ENCODE measurements around the gene SEMA6B. TPM values are rescaled to one million over a fixed set of nuclear protein-coding genes. Genes with fewer than 3 reads are reported as not detected.

Gene SEMA6B
- 6.5 to 6.9 TPM (median 6.8 TPM) in 3 replicates for total RNA-seq

GRCh38 chr19:4559569-4559968 is at the start of gene SEMA6B:
Gene SEMA6B (minus strand): TSS chr19:4559684. CDS start chr19:4558457, 1,227 bp downstream.
- TF ChIP-seq CTCF (IDR thresholded peaks at IDR 0.05; ENCODE audit: unreplicated experiment): no peak
- Mint-ChIP-seq H3K36me3 (no peaks in the 10 kb centered on the region), H3K4me1 (peaks cover 3% of the 10 kb centered on the region), H3K9me3 (no peaks in the 10 kb centered on the region), H3K4me3 (no peak within 1 kb of the TSS), H3K27me3 (ENCODE audit: low read depth) (peaks cover 4% of the 10 kb centered on the region), H3K27ac (no peak within 1 kb of the TSS)
- no peak for DNase-seq (ENCODE audit: low spot score in 2 of 2, unreplicated experiment in 2 of 2)

- Mint-ChIP-seq H3K36me3 (no peaks in the 10 kb centered on the region), H3K4me1 (peaks cover 3% of the 10 kb centered on the region), H3K27ac (no peak overlapping the region), H3K9me3 (no peaks in the 10 kb centered on the region), H3K27me3 (ENCODE audit: low read depth) (peaks cover 10% of the 10 kb centered on the region), H3K4me3 (no peak overlapping the region)
- DNase-seq (ENCODE audit: low spot score in 2 of 2, unreplicated experiment in 2 of 2): no peak
- no peak for TF ChIP-seq CTCF (IDR thresholded peaks at IDR 0.05; ENCODE audit: unreplicated experiment)
Measured at GRCh38 chr19:4606921-4607678, 47.6 kb upstream of the SEMA6B start.

- no peak for TF ChIP-seq CTCF (IDR thresholded peaks at IDR 0.05; ENCODE audit: unreplicated experiment)
- no peak for DNase-seq (ENCODE audit: low spot score in 2 of 2, unreplicated experiment in 2 of 2)
- Mint-ChIP-seq H3K27ac (no peak overlapping the region), H3K4me3 (no peak overlapping the region), H3K9me3 (no peaks in the 10 kb centered on the region), H3K36me3 (no peaks in the 10 kb centered on the region), H3K4me1 (peaks cover 3% of the 10 kb centered on the region), H3K27me3 (ENCODE audit: low read depth) (peaks cover 14% of the 10 kb centered on the region)
Measured at GRCh38 chr19:4606181-4606580, 46.7 kb upstream of the SEMA6B start.

- no peak for DNase-seq (ENCODE audit: low spot score in 2 of 2, unreplicated experiment in 2 of 2)
- no peak for TF ChIP-seq CTCF (IDR thresholded peaks at IDR 0.05; ENCODE audit: unreplicated experiment)
- peaks cover 17% of the 10 kb centered on the region for H3K27me3 Mint-ChIP-seq (ENCODE audit: low read depth)
- H3K27ac Mint-ChIP-seq: no peak overlapping the region
- H3K4me3 Mint-ChIP-seq: no peak overlapping the region
- no peaks in the 10 kb centered on the region for H3K36me3 Mint-ChIP-seq
- H3K9me3 Mint-ChIP-seq: no peaks in the 10 kb centered on the region
- peaks cover under 1% of the 10 kb centered on the region for H3K4me1 Mint-ChIP-seq
Measured at GRCh38 chr19:4604912-4605311, 45.4 kb upstream of the SEMA6B start.

GRCh38 chr19:4602915-4603314 is 43.4 kb upstream of the SEMA6B start:
- Mint-ChIP-seq H3K36me3 (no peaks in the 10 kb centered on the region), H3K9me3 (no peaks in the 10 kb centered on the region), H3K4me3 (no peak overlapping the region), H3K27me3 (ENCODE audit: low read depth) (peaks cover 28% of the 10 kb centered on the region), H3K27ac (no peak overlapping the region), H3K4me1 (peaks cover 3% of the 10 kb centered on the region)
- TF ChIP-seq CTCF (IDR thresholded peaks at IDR 0.05; ENCODE audit: unreplicated experiment): no peak
- no peak for DNase-seq (ENCODE audit: low spot score in 2 of 2, unreplicated experiment in 2 of 2)
